ENCODE results near the gene RAD52. TPM values are rescaled to one million over a fixed set of nuclear protein-coding genes. Genes with fewer than 3 reads are reported as not detected.

RAD52 gene
- total RNA-seq, 1 experiment from 2014 or later = 24.7 TPM

- BruUV-seq (replicated peaks) = no TSS peak
Measured at GRCh38 chr12:873954-874353, 75.5 kb downstream of the RAD52 start.

GRCh38 chr12:870378-870777, 79.1 kb downstream of the RAD52 start:
- BruUV-seq (replicated peaks) = no TSS peak
- no peak overlapping the region for H3K27ac ChIP-seq (ENCODE audit: low read depth, low read length, poor library complexity, severe bottlenecking)
- intact Hi-C loops (cut with micrococcal nuclease; ENCODE audit: unreplicated experiment) = no loop called here
- POLR2A ChIA-PET (ENCODE audit: low non-redundant PET) = no interaction called here
- peaks cover 37% of the 10 kb centered on the region for H3K36me3 ChIP-seq (ENCODE audit: insufficient read depth, low read length, poor library complexity, severe bottlenecking)
- TF ChIP-seq CTCF (conservative IDR thresholded peaks at IDR 0.05; ENCODE audit: low read depth, low read length) (no peak), EZH2 (IDR thresholded peaks at IDR 0.05; ENCODE audit: borderline replicate concordance, low read depth, low read length, poor library complexity, severe bottlenecking) (no peak)
- DNase-seq (ENCODE audit: low spot score) = no peak
- H3K27me3 ChIP-seq (replicated peaks; ENCODE audit: insufficient read depth, low read depth, low read length, poor library complexity) = no peaks in the 10 kb centered on the region
- CTCF ChIA-PET = no interaction called here
- H3K9me3 ChIP-seq (ENCODE audit: low read depth, low read length, poor library complexity, severe bottlenecking) = no peaks in the 10 kb centered on the region
- no peak overlapping the region for H3K4me3 ChIP-seq (ENCODE audit: low read depth, low read length, poor library complexity, severe bottlenecking)
- H3K4me1 ChIP-seq (ENCODE audit: insufficient read depth, low read length, poor library complexity, severe bottlenecking) = no peaks in the 10 kb centered on the region

More at GRCh38 chr12:873954-874353, 75.5 kb downstream of the RAD52 start:
- no peak for DNase-seq (ENCODE audit: low spot score)
- Histone ChIP-seq H3K4me3 (ENCODE audit: low read depth, low read length, poor library complexity, severe bottlenecking) (no peak overlapping the region), H3K36me3 (ENCODE audit: insufficient read depth, low read length, poor library complexity, severe bottlenecking) (peaks cover 29% of the 10 kb centered on the region), H3K4me1 (ENCODE audit: insufficient read depth, low read length, poor library complexity, severe bottlenecking) (no peaks in the 10 kb centered on the region), H3K27ac (ENCODE audit: low read depth, low read length, poor library complexity, severe bottlenecking) (no peak overlapping the region), H3K9me3 (ENCODE audit: low read depth, low read length, poor library complexity, severe bottlenecking) (no peaks in the 10 kb centered on the region), H3K27me3 (replicated peaks; ENCODE audit: insufficient read depth, low read depth, low read length, poor library complexity) (no peaks in the 10 kb centered on the region)
- CTCF ChIA-PET = no interaction called here
- TF ChIP-seq EZH2 (IDR thresholded peaks at IDR 0.05; ENCODE audit: borderline replicate concordance, low read depth, low read length, poor library complexity, severe bottlenecking) = no peak
- no peak for TF ChIP-seq CTCF (conservative IDR thresholded peaks at IDR 0.05; ENCODE audit: low read depth, low read length)
- intact Hi-C loops (cut with micrococcal nuclease; ENCODE audit: unreplicated experiment) = no loop called here
- POLR2A ChIA-PET (ENCODE audit: low non-redundant PET) = no interaction called here

GRCh38 chr12:868722-869121, 80.8 kb downstream of the RAD52 start:
- Histone ChIP-seq H3K9me3 (ENCODE audit: low read depth, low read length, poor library complexity, severe bottlenecking) (no peaks in the 10 kb centered on the region), H3K36me3 (ENCODE audit: insufficient read depth, low read length, poor library complexity, severe bottlenecking) (peaks cover 31% of the 10 kb centered on the region), H3K27ac (ENCODE audit: low read depth, low read length, poor library complexity, severe bottlenecking) (no peak overlapping the region), H3K27me3 (replicated peaks; ENCODE audit: insufficient read depth, low read depth, low read length, poor library complexity) (no peaks in the 10 kb centered on the region), H3K4me3 (ENCODE audit: low read depth, low read length, poor library complexity, severe bottlenecking) (no peak overlapping the region), H3K4me1 (ENCODE audit: insufficient read depth, low read length, poor library complexity, severe bottlenecking) (no peaks in the 10 kb centered on the region)
- BruUV-seq (replicated peaks) = no TSS peak
- TF ChIP-seq EZH2 (IDR thresholded peaks at IDR 0.05; ENCODE audit: borderline replicate concordance, low read depth, low read length, poor library complexity, severe bottlenecking) (no peak), CTCF (conservative IDR thresholded peaks at IDR 0.05; ENCODE audit: low read depth, low read length) (peak; percentile 31; the same call in 1 of the 2 replicates)
- CTCF ChIA-PET = no interaction called here
- intact Hi-C loops (cut with micrococcal nuclease; ENCODE audit: unreplicated experiment) = no loop called here
- POLR2A ChIA-PET (ENCODE audit: low non-redundant PET) = no interaction called here
- no peak for DNase-seq (ENCODE audit: low spot score)

Data from A673 (cell line).